Coronary artery (tissue), 2 donors: Measurements from ENCODE around the gene SLC32A1.

ENCODE experiments used
- DNase-seq: peaks from one replicate; pipeline ENCODE4 v3.0.0-alpha.2; 2017; ENCODE audit warnings: low spot score
- H3K27ac ChIP-seq, 2 donors: fragments of 200-600 bp; sonication (generic); one replicate each; pipeline ENCODE4 v1.5.1; 2016 to 2019
- H3K4me3 ChIP-seq: fragments of 200-600 bp; sonication (generic); 2 replicates; pipeline ENCODE4 v1.5.1; 2016; ENCODE audit warnings: mild to moderate bottlenecking, moderate library complexity
- CTCF ChIP-seq: fragments of 200-600 bp; sonication (generic); IDR thresholded peaks from one replicate; pipeline ENCODE4 v1.5.1; 2019; ENCODE audit warnings: antibody characterized with exemption

The SLC32A1 gene

GRCh38 chr20:38763616-38764015 is 39.3 kb downstream of the SLC32A1 start:
- no peak overlapping the region for H3K4me3 ChIP-seq
- H3K27ac ChIP-seq, result no peak overlapping the region
- TF ChIP-seq CTCF, result no peak
- DNase-seq, result no peak

- TF ChIP-seq CTCF, result no peak
- peak; percentile 22 for DNase-seq
- H3K27ac ChIP-seq, result peak overlapping the region; percentile 80 to 85
- H3K4me3 ChIP-seq, result no peak overlapping the region
These were observed 40.5 kb downstream of the SLC32A1 start for GRCh38 chr20:38764567-38765318.

- Histone ChIP-seq H3K27ac (peak overlapping the region; percentile 80 to 85), H3K4me3 (peak overlapping the region; percentile 13)
- no peak for DNase-seq
- no peak for TF ChIP-seq CTCF
These were observed 41.8 kb downstream of the SLC32A1 start for GRCh38 chr20:38766071-38766470.

- H3K4me3 ChIP-seq, result no peak overlapping the region
- peak; percentile 24 for DNase-seq
- TF ChIP-seq CTCF, result no peak
- no peak overlapping the region for H3K27ac ChIP-seq
These were observed 45.4 kb downstream of the SLC32A1 start for GRCh38 chr20:38769376-38770295.

GRCh38 chr20:38770546-38770945 is 46.3 kb downstream of the SLC32A1 start:
- no peak overlapping the region for H3K4me3 ChIP-seq
- no peak overlapping the region for H3K27ac ChIP-seq
- no peak for DNase-seq
- TF ChIP-seq CTCF, result no peak

- no peak overlapping the region for H3K27ac ChIP-seq
- no peak overlapping the region for H3K4me3 ChIP-seq
- no peak for TF ChIP-seq CTCF
- DNase-seq, result peak; percentile 46
These were observed 46.7 kb downstream of the SLC32A1 start for GRCh38 chr20:38770970-38771369.
